NCI-H510A (cell line): ENCODE data around the gene HYI.
"Not testable (repeated sequence)": the region's sequence is repeated elsewhere in the genome, so short reads cannot be mapped to it uniquely, and the experiment has no call there.

Experiments used
- DNase-seq: peaks from one replicate; lab custom pipeline; 2025; lab: John Stamatoyannopoulos, UW

The HYI gene

DNA sequence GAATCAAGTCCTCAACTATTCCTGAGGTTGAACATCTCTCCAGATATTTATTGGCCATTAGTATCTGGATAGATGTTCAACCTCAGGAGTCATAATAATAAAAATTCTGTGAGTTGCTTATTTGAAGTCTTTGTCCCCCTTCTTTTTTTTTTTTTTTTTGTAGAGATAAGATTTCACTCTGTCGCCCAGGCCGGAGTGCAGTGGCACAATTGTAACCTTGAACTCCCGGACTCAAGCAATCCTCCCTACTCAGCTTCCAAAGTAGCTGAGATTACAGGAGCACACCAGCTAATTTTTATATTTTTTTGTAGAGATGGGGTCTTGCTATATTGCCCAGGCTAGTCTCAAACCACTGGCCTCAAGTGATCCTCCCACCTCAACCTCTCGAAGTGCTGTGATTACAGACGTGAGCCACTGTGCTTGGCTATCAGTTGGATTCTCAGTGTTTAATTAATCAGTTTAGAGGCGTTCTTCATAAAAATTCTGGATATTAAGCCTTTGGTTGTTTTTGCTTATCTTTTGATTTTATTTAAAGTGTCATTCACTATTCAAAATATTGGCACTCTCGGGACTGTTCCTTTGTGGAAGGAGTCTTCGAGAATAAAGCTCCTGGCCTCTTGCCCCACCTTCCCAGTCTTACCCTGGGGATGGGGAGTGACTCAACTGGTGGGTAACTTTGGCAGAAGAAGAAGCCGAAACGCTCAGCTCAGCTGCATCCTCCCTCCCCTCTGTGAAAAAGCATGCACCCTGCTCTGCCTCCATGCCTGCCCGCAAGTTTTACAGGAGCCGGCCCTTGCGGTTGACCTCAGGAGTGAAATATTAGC, 11.2 kb upstream of the HYI start:
- no peak for DNase-seq

DNA sequence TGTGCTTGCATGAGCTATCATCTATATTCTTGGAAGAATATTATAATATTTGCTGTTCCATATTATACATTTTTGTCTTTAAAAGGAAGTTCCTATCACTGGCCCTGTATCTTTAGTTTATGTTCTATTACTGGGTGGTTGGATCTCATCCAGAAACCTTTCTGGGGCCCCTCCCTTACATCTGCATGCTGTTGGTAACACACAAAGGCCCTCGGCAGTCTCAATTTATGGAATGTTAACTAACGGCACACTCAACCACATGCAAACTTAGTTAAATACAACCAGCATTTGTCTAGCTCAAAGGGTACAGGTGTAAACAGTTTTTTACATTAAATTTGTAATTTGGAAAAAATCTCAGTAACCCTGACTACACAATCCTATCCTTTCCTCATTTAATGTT, 9.7 kb upstream of the HYI start:
- DNase-seq, result no peak

DNA sequence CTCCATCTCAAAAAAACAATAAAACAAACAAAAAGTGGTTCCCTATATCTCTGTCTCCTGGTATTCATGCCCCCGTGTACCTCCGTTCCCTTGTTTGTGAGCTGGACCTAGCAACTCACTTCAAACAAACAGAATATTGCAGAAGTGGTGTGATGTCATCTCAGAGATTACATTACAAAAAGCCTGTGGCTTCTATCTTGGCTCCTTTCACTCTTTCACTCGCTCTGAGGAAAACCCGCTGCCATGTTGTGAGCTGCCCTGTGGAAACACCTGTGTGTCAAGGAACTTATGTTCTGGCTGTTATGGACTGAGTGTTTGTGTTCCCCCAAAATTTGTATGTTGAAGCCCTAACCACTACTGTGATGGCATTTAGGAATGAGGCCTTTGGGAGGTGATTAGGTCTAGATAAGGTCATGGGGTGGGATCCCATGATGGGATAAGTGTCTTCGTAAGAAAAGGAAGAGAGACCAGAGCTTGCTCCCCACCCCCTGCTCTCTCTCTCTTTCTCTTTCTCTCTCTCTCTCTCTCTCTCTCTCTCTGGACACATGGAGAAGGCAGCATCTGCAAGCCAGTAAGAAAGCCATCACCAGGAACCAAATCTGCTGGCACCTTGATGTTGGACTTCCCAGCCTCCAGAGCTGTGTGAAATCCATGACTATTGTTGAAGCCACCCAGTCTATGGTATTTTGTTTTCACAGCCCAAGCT, 7.4 kb upstream of the HYI start:
- no peak for DNase-seq

DNA sequence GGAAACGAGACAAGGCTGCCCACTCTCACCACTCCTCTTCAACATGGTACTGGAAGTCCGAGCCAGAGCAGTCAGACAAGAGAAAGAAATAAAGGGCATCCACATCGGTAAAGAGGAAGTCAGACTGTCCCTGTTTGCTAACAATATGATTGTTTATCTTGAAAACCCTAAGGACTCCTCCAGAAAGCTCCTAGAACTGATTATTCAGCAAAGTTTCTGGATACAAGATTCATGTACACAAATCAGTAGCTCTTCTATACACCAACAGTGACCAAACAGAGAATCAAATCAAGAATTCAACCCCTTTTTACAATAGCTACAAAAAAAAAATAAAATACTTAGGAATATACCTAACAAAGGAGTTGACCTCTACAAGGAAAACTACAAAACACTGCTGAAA, 4.6 kb upstream of the HYI start:
- DNase-seq, result not testable (repeated sequence)

DNA sequence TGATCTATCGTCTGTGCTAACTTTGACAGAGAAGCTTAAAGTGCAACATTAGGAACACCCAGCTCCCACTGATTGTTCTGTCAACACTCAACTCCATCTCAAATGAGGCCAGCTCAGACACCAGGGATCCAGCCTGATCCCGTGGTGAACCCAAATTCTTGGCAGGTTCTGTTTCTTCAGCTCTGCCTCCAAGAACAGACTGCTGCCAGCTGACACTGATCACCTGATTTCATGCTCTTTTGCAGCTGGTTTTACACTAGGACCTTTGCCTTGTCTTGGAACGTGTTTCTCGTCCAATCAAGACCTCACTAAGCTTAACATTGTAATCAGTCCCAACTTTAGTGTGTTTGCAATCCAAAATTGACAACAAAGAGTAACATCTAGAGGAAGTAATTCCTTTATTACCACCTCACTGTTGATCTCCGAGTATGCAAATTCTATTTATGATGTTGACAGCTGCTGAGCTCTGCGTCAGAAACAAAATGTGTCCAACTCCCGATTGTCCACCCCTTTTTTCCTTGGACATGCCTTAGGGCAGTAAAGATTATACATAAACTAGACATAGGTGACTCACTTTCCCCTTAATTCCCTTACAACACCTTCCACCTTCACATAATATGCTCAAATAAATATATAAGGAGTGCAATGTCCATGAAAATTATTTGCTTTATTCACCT, 1.6 kb upstream of the HYI start:
- no peak for DNase-seq

DNA sequence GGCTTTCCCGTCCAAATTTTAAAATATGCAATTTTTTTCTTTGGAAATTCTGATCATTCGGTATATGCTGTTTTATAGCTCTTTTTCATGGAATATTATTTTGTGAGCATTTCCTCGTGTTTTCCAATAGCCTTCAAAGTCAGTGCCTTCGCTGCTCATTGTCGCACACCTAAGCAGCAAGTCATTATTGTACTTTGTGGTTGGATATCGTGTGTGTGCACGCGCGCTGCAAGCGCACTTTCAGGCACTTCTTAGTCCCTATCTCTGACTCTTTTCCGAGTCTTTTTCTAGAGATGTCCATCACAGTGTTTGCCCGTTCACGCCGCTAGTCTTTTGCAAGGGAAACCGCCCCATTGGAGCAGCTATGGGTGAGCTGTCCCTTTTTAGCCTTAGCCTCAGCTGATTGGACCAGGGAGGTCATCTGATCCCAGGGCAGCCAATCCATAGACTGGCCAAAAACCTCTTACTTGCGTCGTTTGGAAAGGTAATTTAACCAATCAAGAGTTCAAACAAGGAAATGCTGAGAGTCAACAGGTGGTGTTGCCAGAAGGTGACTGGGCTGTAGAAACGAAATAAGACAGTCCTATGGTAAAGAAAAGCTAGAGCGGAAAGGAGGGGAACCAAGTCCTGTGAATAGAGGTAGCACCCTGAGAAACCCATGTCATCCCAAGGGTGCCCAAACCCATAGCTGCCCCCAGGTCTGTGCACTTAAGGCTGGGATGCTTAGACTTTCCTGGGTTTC, 710 bp upstream of the HYI start:
- DNase-seq, result peak; percentile 100

DNA sequence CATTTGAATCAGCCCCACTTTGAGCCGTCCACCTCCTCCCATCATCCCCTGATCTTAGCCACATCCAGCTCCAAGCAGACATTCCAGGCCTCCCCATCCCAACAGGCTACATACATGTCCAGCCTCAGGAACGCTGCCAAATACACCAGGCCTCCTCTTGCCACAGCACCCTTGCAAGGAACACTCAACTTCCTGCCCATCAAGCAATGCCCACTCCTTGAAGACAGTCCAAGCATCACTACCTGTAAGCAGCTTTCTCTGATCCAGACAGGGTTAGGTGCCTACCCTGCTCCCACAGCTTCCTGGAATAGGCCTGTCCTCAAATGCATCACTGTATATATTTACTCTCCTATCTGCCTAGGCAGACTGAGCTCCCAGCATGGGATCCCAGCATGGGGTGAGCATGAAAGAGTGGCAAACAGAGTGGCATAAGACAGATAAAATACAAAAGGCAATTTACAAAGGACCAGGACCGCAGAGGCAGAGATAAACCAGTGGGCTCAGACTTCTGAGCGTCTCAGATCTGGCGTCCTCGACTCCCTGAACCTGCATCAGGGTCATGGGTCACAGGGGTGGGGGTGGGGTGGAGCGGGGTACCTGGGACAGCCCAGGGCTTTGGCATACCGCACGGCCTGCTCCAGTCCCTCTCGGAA, 816 bp downstream of the HYI start:
- peak; percentile 83 for DNase-seq

DNA sequence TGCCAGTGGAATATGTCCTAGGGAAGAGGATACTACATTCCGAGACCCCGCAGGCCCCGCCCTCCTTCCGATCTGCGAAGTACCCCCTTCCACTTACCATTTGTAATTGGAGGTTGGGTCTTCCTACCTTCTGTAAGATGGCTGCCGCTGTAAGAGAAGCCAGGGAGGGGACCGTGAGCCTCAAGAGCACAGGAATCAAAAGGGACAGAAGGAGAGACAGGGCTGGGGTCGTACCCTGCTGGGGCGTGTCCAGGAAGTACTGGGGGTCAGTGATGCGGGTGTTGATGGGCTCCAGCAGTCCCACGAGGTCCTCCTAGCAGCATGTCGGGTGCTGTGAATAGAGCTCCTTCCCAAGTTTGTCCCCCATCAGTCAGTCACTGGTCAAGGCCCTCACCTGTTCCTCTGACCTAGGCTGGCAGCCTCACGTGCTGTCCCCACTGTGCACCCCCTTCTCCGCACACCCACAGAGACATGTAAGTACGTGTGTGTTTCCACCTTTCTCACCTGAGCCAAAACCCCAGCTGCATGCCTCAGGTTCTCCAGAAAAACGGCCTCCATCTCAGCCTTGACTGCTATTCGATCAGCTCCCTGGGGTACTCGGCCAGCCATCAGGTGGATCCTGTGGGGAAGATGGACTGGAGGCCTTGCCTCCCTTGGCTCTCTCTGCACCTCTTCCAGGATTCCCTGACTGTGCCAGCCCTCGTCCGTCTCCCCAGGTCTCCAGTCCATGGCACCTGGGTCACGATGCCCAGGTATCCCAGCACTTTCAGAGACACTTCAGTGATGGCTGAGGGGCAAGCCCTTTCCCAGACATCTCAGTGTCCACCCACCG, 1.8 kb downstream of the HYI start:
- no peak for DNase-seq

DNA sequence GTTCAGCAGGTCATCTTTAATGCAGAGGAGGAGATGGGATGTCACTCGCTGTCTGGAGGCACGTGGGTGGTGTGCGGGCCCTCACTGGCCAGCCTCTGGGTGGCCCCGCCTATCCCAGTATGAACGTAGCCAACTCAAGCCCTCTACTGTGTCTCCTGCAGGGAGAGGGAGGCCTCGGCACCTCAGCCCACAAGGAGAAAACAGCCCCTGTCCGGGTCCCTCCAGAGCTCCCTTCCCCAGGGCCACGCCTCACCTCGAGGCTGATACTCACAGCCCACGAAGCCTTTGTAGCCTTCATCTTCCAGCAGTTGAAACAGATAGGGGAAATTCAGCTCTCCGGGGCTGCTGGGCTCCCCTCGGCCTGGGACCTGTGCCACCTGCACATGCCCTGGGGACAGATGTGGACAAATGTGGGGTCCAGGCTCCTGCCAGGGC, 2.6 kb downstream of the HYI start:
- DNase-seq, result no peak

DNA sequence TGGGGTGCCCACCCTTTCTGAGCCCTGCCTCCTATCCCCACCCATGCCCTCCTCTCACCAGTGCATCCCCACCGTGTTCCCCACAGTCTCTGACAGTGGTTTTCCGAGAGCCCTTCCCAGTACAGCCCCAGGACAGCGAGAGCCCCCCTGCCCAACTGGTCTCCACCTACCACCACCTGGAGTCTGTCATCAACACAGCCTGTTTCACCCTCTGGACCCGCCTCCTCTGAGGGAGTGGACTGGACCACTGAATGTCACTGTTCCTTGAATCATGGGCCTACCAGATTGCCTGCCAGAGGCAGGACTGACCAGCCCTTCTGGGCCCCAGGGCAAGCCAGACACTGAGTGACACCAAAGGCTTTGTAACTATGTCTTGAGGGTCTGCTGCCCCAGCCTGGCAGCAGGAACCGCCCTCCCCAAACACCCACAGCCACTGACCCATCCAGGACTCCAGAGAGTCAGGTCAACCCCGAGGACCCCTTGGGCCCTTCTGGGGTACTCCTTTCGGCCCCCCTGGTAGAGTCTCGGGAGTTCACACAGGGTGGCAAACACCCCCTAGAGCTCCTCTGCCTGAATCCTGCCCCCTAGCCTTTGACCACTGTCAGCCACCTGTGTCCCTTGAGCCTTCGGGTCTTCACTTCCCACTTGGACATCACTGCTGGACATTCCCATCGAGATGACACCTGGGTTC, 3.3 kb downstream of the HYI start:
- no peak for DNase-seq

DNA sequence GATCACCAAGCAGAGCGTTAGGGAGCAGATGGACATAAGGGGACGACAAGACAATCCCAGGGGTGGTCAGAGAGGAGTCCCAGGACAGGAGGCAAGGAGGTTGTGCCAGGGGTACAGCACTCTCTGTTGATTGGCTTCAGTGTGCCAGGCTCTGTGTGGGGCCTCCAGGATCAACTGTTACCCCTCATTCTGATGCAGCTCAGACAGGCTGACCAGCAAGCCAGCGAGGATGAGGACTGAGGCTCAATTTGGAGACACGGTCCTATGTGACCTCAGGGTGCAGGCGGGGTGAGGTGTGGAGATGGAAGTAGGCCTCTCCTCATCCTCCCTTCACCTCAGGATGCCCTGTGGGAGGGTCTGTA, 4.0 kb downstream of the HYI start:
- DNase-seq, result no peak

DNA sequence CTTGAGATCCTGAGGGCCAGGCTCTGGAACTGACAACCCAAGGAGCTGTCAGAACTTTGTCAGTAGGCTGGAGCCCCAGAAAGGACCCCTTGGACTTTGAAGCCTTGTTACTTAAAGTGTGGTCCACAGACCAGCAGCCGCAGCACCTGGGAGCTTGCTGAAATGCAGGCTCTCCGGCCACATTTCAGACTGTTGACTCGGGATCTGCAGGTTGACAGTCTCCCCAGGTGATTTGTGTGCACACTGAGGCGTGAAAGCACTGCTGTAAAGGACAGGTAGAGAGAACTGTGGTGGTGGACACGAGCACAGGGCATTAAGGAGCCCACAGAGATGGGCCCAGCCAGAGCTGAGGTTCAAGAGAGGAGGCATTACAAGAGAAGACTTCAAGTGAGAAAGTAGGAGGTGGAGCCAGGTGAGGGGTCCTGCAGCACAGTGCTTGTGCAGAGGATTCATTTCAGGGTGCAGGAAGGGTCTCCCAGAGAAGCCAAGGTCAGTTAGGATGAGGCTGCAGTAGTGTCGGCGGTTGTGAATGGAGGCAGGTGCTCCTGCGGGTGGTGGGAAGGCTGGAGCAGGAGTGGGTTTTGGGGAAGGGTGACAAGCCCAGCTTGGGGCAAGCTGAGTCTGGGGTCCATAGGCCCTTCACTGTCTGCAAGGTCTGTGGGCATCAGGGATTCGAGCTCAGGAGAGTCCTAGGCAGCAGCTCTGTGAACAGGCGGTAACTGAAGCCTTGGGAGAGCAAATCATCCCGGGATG, 4.6 kb downstream of the HYI start:
- DNase-seq, result no peak

DNA sequence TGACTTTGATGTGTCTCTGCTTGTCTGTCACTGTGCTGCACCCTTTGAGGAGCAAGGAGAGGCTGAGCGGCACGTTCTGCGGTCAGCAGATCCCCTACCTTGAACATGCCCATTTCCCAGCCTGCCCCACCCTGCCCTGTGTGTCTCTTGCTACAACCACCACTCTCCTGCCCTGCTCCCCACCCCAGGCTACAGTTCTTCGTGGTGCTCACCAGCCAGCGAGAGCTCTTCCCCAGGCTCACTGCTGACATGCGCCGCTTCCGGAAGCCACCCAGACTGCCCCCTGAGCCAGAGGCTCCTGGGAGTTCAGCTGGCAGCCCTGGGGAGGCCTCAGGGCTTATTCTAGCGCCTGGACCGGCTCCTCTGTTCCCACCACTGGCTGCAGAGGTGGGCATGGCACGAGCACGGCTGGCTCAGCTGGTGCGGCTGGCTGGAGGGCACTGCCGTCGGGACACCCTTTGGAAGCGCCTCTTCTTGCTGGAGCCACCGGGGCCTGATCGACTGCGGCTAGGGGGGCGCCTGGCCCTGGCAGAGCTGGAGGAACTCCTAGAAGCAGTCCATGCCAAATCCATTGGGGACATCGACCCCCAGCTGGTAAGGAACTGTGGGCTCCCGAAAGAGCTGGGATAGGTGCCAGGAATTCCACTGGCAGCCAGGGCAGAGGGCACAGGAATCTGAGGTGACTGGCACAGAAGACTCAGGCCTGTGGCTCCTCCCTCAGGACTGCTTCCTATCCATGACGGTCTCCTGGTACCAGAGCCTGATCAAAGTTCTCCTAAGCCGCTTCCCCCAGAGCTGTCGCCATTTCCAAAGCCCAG, 5.6 kb downstream of the HYI start:
- no peak for DNase-seq

DNA sequence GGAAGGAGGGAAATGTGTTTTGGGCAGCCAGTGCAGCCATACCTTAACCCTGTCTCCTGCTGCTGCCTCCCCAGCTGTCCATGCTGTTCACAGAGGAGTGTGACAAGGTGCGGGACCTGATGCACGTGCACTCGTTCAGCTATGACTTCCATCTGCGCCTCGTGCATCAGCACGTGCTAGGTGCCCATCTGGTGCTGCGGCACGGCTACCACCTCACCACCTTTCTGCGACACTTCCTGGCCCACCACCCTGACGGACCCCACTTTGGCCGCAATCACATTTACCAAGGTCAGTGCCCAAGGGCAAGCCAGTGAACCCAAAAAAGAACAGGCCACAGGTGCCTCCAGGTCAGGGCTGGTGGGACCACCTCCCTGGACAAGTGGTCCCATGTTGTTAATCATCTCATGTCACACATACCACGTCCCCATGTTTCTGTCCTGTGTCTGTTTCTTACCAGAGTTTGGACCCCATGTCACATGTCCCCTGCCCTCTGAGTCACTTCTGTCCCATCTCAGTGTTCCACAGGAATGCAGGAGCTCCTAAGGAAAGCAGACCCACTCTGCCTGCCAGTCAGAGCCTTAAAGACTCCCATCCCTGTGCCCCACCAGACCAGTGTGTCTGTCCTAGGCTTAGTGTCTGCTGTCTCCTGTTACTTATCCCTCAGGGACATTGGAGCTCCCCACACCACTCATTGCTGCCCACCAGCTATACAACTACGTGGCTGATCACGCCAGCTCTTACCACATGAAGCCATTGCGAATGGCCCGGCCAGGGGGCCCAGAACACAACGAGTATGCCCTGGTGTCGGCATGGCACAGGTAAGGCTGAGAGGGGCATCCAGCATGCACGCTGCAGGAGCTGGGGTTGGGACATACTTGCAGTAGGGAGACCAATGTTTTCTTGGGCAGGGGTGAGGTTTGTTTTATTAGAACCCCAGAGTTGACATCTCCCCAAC, 6.6 kb downstream of the HYI start:
- no peak for DNase-seq

DNA sequence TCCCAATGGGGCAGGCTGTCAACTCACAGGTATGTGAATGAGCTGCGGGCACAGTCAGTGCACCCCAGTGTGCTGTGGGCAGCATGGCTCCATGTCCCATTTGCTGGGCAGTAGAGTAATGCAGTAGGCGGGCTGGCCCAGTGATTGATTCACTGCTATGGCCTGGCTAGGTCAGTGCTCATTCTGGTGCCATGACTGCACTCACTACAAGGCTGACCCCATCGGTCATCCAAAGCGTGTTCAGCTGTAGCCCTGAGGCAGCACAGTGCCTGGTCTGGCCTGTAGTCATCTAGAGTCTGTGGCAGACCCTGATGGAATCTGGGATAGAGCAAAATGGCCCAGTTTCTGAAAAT, 7.4 kb downstream of the HYI start:
- no peak for DNase-seq

DNA sequence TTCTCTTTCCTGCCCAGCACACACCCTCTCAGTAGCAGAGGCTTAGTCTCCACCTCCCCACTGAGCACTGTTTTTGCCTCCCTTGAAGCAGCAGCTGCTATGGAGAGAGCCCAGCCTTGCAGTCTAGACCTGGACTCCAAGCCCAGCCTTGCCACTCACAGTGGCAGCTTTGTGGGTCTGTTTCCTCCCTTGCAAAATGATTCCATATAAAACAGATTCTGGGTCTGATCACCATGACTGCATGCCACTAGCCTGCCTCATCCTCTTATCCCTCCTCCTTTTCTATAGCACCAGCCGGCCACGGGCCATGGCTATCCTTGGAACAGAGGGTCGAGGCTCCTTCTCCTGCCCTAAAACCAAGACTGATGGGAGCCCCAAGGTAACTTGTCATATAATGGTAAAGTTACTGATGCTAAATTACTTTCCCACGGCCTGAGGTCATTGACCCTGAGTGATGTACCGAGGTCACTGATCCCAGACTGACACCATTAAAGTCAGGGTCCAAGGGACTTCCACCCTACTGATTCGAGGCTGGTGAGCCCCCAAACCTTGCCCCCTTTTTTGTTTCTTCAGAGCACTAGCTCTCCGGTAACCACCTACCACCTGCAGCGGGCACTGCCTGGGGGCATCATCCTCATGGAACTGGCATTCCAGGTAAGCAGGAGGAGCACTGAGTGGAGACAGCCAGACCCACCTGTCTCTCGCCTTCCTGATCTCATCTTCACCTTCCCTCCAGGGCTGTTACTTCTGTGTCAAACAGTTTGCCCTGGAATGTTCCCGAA, 7.9 kb downstream of the HYI start:
- DNase-seq, result no peak

DNA sequence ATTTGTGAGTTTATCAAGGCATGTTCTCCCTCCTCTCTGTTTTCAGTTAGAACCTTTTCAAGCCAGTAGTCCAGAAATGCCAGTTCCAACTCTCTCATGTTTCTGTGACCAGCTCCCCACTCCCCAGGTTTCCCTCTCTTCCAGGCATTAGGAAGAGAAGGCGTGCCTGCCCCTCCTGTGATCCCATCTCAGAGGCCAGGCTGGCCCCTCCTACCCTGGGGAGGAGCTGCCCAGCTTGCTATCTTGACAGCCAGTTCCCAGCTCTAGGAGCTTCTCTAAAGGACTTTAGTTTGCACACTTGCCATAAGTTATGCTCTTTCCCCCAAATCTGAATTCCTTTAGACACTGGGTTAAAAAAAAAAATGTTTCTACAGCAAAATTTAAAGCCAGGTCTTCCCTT, 8.9 kb downstream of the HYI start:
- no peak for DNase-seq
